CMK (cell line): ENCODE data around the gene ZKSCAN1.
A peak's percentile ranks its signal among the peaks of the same experiment; 100 is the strongest.

Source experiments
- DNase-seq: peaks from one replicate; pipeline ENCODE4 v3.0.0-alpha.2; 2010; ENCODE audit warnings: low read depth

Gene ZKSCAN1

GRCh38 chr7:100081535-100082102 lies 66.2 kb downstream of the ZKSCAN1 start, which contains the start of gene ZNF3:
ZNF3 (minus strand) TSS chr7:100081723; CDS start chr7:100077357, 4,366 bp downstream.
- DNase-seq: peak; percentile 97

- no peak for DNase-seq
Measured at GRCh38 chr7:100082978-100083377, 67.6 kb downstream of the ZKSCAN1 start.

GRCh38 chr7:100085515-100085914 lies 70.1 kb downstream of the ZKSCAN1 start:
- DNase-seq: no peak

- no peak for DNase-seq
Measured at GRCh38 chr7:100087055-100087750, 71.8 kb downstream of the ZKSCAN1 start.

GRCh38 chr7:100088095-100088620 lies 72.8 kb downstream of the ZKSCAN1 start:
- no peak for DNase-seq

- DNase-seq: peak; percentile 56
Measured at GRCh38 chr7:100088621-100089457, 73.4 kb downstream of the ZKSCAN1 start, which contains the start of gene COPS6. COPS6 (plus strand) TSS chr7:100088969; CDS start chr7:100088991, 22 bp downstream.

GRCh38 chr7:100089458-100090196 lies 74.2 kb downstream of the ZKSCAN1 start:
- DNase-seq: no peak

GRCh38 chr7:100090527-100091410 lies 75.4 kb downstream of the ZKSCAN1 start:
- no peak for DNase-seq
